HFFc6 (cell line): Measurements from ENCODE around the gene LYST. TPM values are rescaled to one million over a fixed set of nuclear protein-coding genes. Genes with fewer than 3 reads are reported as not detected.

Experiments
- DNase-seq: peaks from one replicate; pipeline ENCODE4 v3.0.0-alpha.2; 2018
- H3K27ac Mint-ChIP-seq: 2 replicates; pipeline ENCODE4 v1.8.0; 2020; ENCODE audit warnings: mild to moderate bottlenecking, mixed read lengths
- H3K27me3 Mint-ChIP-seq: 2 replicates; pipeline ENCODE4 v1.8.0; 2021; ENCODE audit warnings: mild to moderate bottlenecking, moderate library complexity, mixed read lengths; ENCODE audit not compliant: insufficient read depth
- H3K36me3 Mint-ChIP-seq: 2 replicates; pipeline ENCODE4 v1.8.0; 2021; ENCODE audit warnings: low read depth, mixed read lengths
- H3K4me1 Mint-ChIP-seq: 2 replicates; pipeline ENCODE4 v1.8.0; 2020; ENCODE audit warnings: low read depth, mixed read lengths
- H3K4me3 Mint-ChIP-seq: 2 replicates; pipeline ENCODE4 v1.8.0; 2020; ENCODE audit warnings: mild to moderate bottlenecking, moderate library complexity, mixed read lengths
- H3K9me3 Mint-ChIP-seq: 2 replicates; pipeline ENCODE4 v1.8.0; 2020; ENCODE audit warnings: mild to moderate bottlenecking, mixed read lengths
- CTCF ChIP-seq: fragments of 200-600 bp; sonication (generic); IDR thresholded peaks from 2 replicates; pipeline ENCODE4 v1.5.0; 2021; ENCODE audit warnings: antibody characterized with exemption, mild to moderate bottlenecking
- total RNA-seq, 6 experiments: library from RNA; stranded (reverse); fragmentation: NEBNext Ultra II Directional; extraction: Animal tissue kit (Norgen Biotek cat#: 25700); gene quantifications; 2 replicates in 1 of 6; 3 replicates in 5 of 6; pipeline ENCODE4 v1.2.3, GENCODE V29; 2021

Gene LYST
- total RNA-seq, 6 experiments from 2014 or later: 13.2 to 18.9 (median 15.4) TPM

GRCh38 chr1:235817101-235817728, 49.5 kb downstream of the LYST start:
- Mint-ChIP-seq H3K4me3 (no peak overlapping the region), H3K27ac (no peak overlapping the region), H3K27me3 (no peaks in the 10 kb centered on the region), H3K9me3 (no peaks in the 10 kb centered on the region), H3K36me3 (peaks cover 3% of the 10 kb centered on the region; the same call in 1 of the 2 replicates), H3K4me1 (peaks cover 20% of the 10 kb centered on the region)
- TF ChIP-seq CTCF: no peak
- no peak for DNase-seq

GRCh38 chr1:235809688-235810397, 56.9 kb downstream of the LYST start:
- DNase-seq: no peak
- no peaks in the 10 kb centered on the region for H3K9me3 Mint-ChIP-seq
- H3K4me3 Mint-ChIP-seq: no peak overlapping the region
- TF ChIP-seq CTCF: no peak
- peaks cover 8% of the 10 kb centered on the region for H3K4me1 Mint-ChIP-seq
- H3K36me3 Mint-ChIP-seq: peaks cover 7% of the 10 kb centered on the region
- H3K27ac Mint-ChIP-seq: no peak overlapping the region
- H3K27me3 Mint-ChIP-seq: no peaks in the 10 kb centered on the region; the same call in 1 of the 2 replicates

- DNase-seq: no peak
- no peak overlapping the region for H3K27ac Mint-ChIP-seq
- H3K4me3 Mint-ChIP-seq: no peak overlapping the region
- H3K27me3 Mint-ChIP-seq: no peaks in the 10 kb centered on the region; the same call in 1 of the 2 replicates
- H3K36me3 Mint-ChIP-seq: peaks cover 7% of the 10 kb centered on the region
- peaks cover 8% of the 10 kb centered on the region for H3K4me1 Mint-ChIP-seq
- TF ChIP-seq CTCF: no peak
- no peaks in the 10 kb centered on the region for H3K9me3 Mint-ChIP-seq
These were observed 58.5 kb downstream of the LYST start for GRCh38 chr1:235808223-235808622.

- H3K4me1 Mint-ChIP-seq: peaks cover 8% of the 10 kb centered on the region
- H3K36me3 Mint-ChIP-seq: peaks cover 21% of the 10 kb centered on the region
- H3K9me3 Mint-ChIP-seq: no peaks in the 10 kb centered on the region
- no peak overlapping the region for H3K27ac Mint-ChIP-seq
- no peak for TF ChIP-seq CTCF
- DNase-seq: no peak
- no peaks in the 10 kb centered on the region; the same call in 1 of the 2 replicates for H3K27me3 Mint-ChIP-seq
- H3K4me3 Mint-ChIP-seq: no peak overlapping the region
These were observed 60.6 kb downstream of the LYST start for GRCh38 chr1:235806123-235806522.

- DNase-seq: no peak
- H3K4me3 Mint-ChIP-seq: no peak overlapping the region
- no peak for TF ChIP-seq CTCF
- no peaks in the 10 kb centered on the region; the same call in 1 of the 2 replicates for H3K27me3 Mint-ChIP-seq
- H3K27ac Mint-ChIP-seq: no peak overlapping the region
- no peaks in the 10 kb centered on the region for H3K9me3 Mint-ChIP-seq
- peaks cover 8% of the 10 kb centered on the region for H3K4me1 Mint-ChIP-seq
- H3K36me3 Mint-ChIP-seq: peaks cover 26% of the 10 kb centered on the region
These were observed 63.9 kb downstream of the LYST start for GRCh38 chr1:235802573-235803346.
